H1 (cell line): ENCODE measurements around the gene TRIM60. TPM values are rescaled to one million over a fixed set of nuclear protein-coding genes. Genes with fewer than 3 reads are reported as not detected.

Source experiments
- CTCF ChIA-PET: fragments of 300-600 bp; sonication (Branson Sonifier 250); formaldehyde crosslinking; loops from one replicate; lab custom pipeline; 2021; ENCODE audit not compliant: partially characterized antibody; lab: Charles Lee
- POLR2A ChIA-PET: fragments of 300-600 bp; sonication (Branson Sonifier 250); formaldehyde crosslinking; loops from one replicate; lab custom pipeline; 2021; ENCODE audit warnings: inconsistent platforms; ENCODE audit not compliant: partially characterized antibody; lab: Charles Lee
- DNase-seq, 2 experiments: peaks; one replicate each; pipeline versions ENCODE4 v3.0.0 to v3.0.0-alpha.2; 2010 to 2022; ENCODE audit warnings: low spot score in 2 of 2, low read depth in 1 of 2, mixed read lengths in 1 of 2
- FAIRE-seq: peaks from 2 replicates; lab custom pipeline; 2011; peaks lifted over from hg19 to GRCh38; lab: Jason Lieb, UNC
- H2AFZ ChIP-seq: 2 replicates; pipeline ENCODE4 v1.8.1; 2012; ENCODE audit warnings: low read length, inconsistent platforms
- H2AK5ac ChIP-seq: 2 replicates; pipeline ENCODE4 v1.6.1; 2013; ENCODE audit warnings: low read depth, low read length
- H2BK120ac ChIP-seq: replicated peaks from 2 replicates; pipeline ENCODE3; 2013; ENCODE audit warnings: low read depth, low read length, inconsistent platforms
- H2BK12ac ChIP-seq: 2 replicates; pipeline ENCODE4 v1.6.1; 2013; ENCODE audit warnings: low read depth, low read length
- H2BK15ac ChIP-seq: 2 replicates; pipeline ENCODE4 v1.6.1; 2013; ENCODE audit warnings: low read length
- H2BK20ac ChIP-seq: 2 replicates; pipeline ENCODE4 v1.6.1; 2013; ENCODE audit warnings: low read length
- H2BK5ac ChIP-seq: 2 replicates; pipeline ENCODE4 v1.6.1; 2013; ENCODE audit warnings: low read depth, low read length
- H3K14ac ChIP-seq: 2 replicates; pipeline ENCODE4 v1.6.1; 2013; ENCODE audit warnings: inconsistent platforms; ENCODE audit not compliant: insufficient read length
- H3K18ac ChIP-seq: 2 replicates; pipeline ENCODE4 v1.6.1; 2013; ENCODE audit warnings: low read length; ENCODE audit errors: extremely low read depth
- H3K23ac ChIP-seq: 2 replicates; pipeline ENCODE4 v1.6.1; 2013; ENCODE audit warnings: inconsistent platforms; ENCODE audit not compliant: insufficient read length
- H3K23me2 ChIP-seq: 2 replicates; pipeline ENCODE4 v1.6.1; 2013; ENCODE audit warnings: low read depth, low read length
- H3K27ac ChIP-seq: 2 replicates; pipeline ENCODE4 v1.6.1; 2011; ENCODE audit warnings: low read depth, low read length, inconsistent platforms
- H3K27me3 ChIP-seq, 4 experiments: replicated peaks in 1 of 4; 1 replicate in 1 of 4; 2 replicates in 3 of 4; pipeline versions ENCODE4 v1.6.1 to v1.8.1; 2011 to 2013; ENCODE audit warnings: low read length in 3 of 4, mild to moderate bottlenecking in 3 of 4, inconsistent platforms in 2 of 4, mixed read lengths in 2 of 4, moderate library complexity in 1 of 4; ENCODE audit not compliant: control insufficient read depth in 3 of 4, insufficient read depth in 3 of 4; ENCODE audit errors: extremely low read depth in 1 of 4
- H3K36me3 ChIP-seq, 4 experiments: 2 replicates each; pipeline versions ENCODE4 v1.6.1 to v1.8.1; 2011 to 2013; ENCODE audit warnings: mild to moderate bottlenecking in 4 of 4, low read length in 3 of 4, moderate library complexity in 2 of 4, control low read depth in 1 of 4, inconsistent platforms in 1 of 4; ENCODE audit not compliant: insufficient read depth in 4 of 4, control insufficient read depth in 2 of 4
- H3K4ac ChIP-seq: replicated peaks from 2 replicates; pipeline ENCODE3; 2013; ENCODE audit warnings: low read length, low read depth, mixed read lengths, inconsistent platforms; ENCODE audit not compliant: insufficient read length
- H3K4me1 ChIP-seq, 4 experiments: replicated peaks in 1 of 4; 1 replicate in 1 of 4; 2 replicates in 3 of 4; pipeline versions ENCODE4 v1.6.1 to v1.8.1; 2011 to 2013; ENCODE audit warnings: low read length in 3 of 4, inconsistent platforms in 2 of 4, mixed read lengths in 1 of 4; ENCODE audit not compliant: insufficient read depth in 4 of 4, control insufficient read depth in 3 of 4
- H3K4me2 ChIP-seq, 2 experiments: 2 replicates each; pipeline versions ENCODE4 v1.6.1 to v1.8.1; 2011 to 2013; ENCODE audit warnings: low read depth in 2 of 2, low read length in 2 of 2, control low read depth in 1 of 2, inconsistent platforms in 1 of 2, mild to moderate bottlenecking in 1 of 2; ENCODE audit not compliant: insufficient read depth in 1 of 2
- H3K4me3 ChIP-seq, 4 experiments: fragments of 200-600, 300-600 bp in 1 of 4; sonication (generic), shearing (Covaris generic), sonication (Bioruptor Twin) in 1 of 4; 2 replicates each; pipeline versions ENCODE4 v1.5.1 to v1.8.1; 2011 to 2016; ENCODE audit warnings: low read length in 4 of 4, low read depth in 3 of 4, control low read depth in 2 of 4, inconsistent platforms in 2 of 4, mild to moderate bottlenecking in 2 of 4, mixed read lengths in 1 of 4, moderate library complexity in 1 of 4; ENCODE audit not compliant: insufficient read depth in 2 of 4; ENCODE audit errors: extremely low read depth in 1 of 4
- H3K56ac ChIP-seq: replicated peaks from 2 replicates; pipeline ENCODE3; 2013; ENCODE audit warnings: low read depth, mild to moderate bottlenecking, mixed read lengths, low read length, inconsistent platforms; ENCODE audit not compliant: insufficient read length
- H3K79me1 ChIP-seq: 2 replicates; pipeline ENCODE4 v1.6.1; 2013; ENCODE audit warnings: low read depth, low read length, control low read depth
- H3K79me2 ChIP-seq, 2 experiments: 2 replicates each; pipeline versions ENCODE4 v1.6.1 to v1.8.1; 2012 to 2013; ENCODE audit warnings: low read length in 2 of 2, mild to moderate bottlenecking in 2 of 2, inconsistent platforms in 1 of 2; ENCODE audit not compliant: insufficient read depth in 2 of 2, control insufficient read depth in 1 of 2
- H3K9ac ChIP-seq, 4 experiments: replicated peaks in 1 of 4; 1 replicate in 1 of 4; 2 replicates in 3 of 4; pipeline versions ENCODE4 v1.6.1 to v1.8.1; 2011 to 2013; ENCODE audit warnings: low read depth in 3 of 4, low read length in 3 of 4, control low read depth in 2 of 4, mild to moderate bottlenecking in 2 of 4, moderate library complexity in 2 of 4, inconsistent platforms in 1 of 4; ENCODE audit errors: extremely low read depth in 1 of 4
- H3K9me3 ChIP-seq, 2 experiments: 2 replicates each; pipeline versions ENCODE4 v1.6.1 to v1.8.1; 2012 to 2013; ENCODE audit warnings: mild to moderate bottlenecking in 2 of 2, moderate library complexity in 2 of 2, control low read depth in 1 of 2, inconsistent platforms in 1 of 2, low read depth in 1 of 2, low read length in 1 of 2, mixed read lengths in 1 of 2; ENCODE audit not compliant: insufficient read depth in 2 of 2
- H4K20me1 ChIP-seq, 2 experiments: replicated peaks in 1 of 2; 2 replicates each; pipeline versions ENCODE3 to v1.8.1; 2011 to 2013; ENCODE audit warnings: inconsistent platforms in 2 of 2, low read length in 2 of 2, mild to moderate bottlenecking in 1 of 2; ENCODE audit not compliant: insufficient read depth in 2 of 2, control insufficient read depth in 1 of 2
- H4K5ac ChIP-seq: 2 replicates; pipeline ENCODE4 v1.6.1; 2013; ENCODE audit warnings: low read length, low read depth, mixed read lengths, inconsistent platforms; ENCODE audit not compliant: insufficient read length
- H4K8ac ChIP-seq: 2 replicates; pipeline ENCODE4 v1.8.0; 2013; ENCODE audit warnings: mild to moderate bottlenecking, moderate library complexity, low read length, inconsistent platforms; ENCODE audit not compliant: insufficient read depth; ENCODE audit errors: extremely low read depth
- H4K91ac ChIP-seq: replicated peaks from 2 replicates; pipeline ENCODE3; 2013; ENCODE audit warnings: low read length, mixed read lengths, inconsistent platforms; ENCODE audit not compliant: insufficient read length
- JUN ChIP-seq: IDR thresholded peaks from 2 replicates; pipeline ENCODE4 v1.6.1; 2011; ENCODE audit warnings: low read depth, mild to moderate bottlenecking, improper control_type of control experiment, low read length
- KDM4A ChIP-seq: IDR thresholded peaks from one replicate; pipeline ENCODE4 v1.7.1; 2012; ENCODE audit warnings: low read depth, mild to moderate bottlenecking, moderate library complexity, low read length, inconsistent platforms; ENCODE audit not compliant: severe bottlenecking
- KDM5A ChIP-seq: fragments of 200-600 bp; IDR thresholded peaks from 2 replicates; pipeline ENCODE4 v1.7.1; 2012; ENCODE audit warnings: mild to moderate bottlenecking, low read length, inconsistent platforms, mixed read lengths
- MAFK ChIP-seq: IDR thresholded peaks from 2 replicates; pipeline ENCODE4 v1.6.1; 2012; ENCODE audit warnings: low read depth, mild to moderate bottlenecking, improper control_type of control experiment, low read length
- POLR2AphosphoS5 ChIP-seq: IDR thresholded peaks from 2 replicates; pipeline ENCODE4 v1.6.1; 2011; ENCODE audit warnings: low read depth, low read length
- POU5F1 ChIP-seq: IDR thresholded peaks from 2 replicates; pipeline ENCODE4 v1.6.1; 2011; ENCODE audit warnings: low read depth, mild to moderate bottlenecking, low read length, moderate library complexity
- RBBP5 ChIP-seq: IDR thresholded peaks from 2 replicates; pipeline ENCODE4 v1.7.1; 2012; ENCODE audit warnings: low read depth, mild to moderate bottlenecking, inconsistent platforms, low read length, moderate library complexity, borderline replicate concordance
- RNF2 ChIP-seq: fragments of 200-900, 300-1000 bp; sonication (generic); IDR thresholded peaks from 2 replicates; pipeline ENCODE4 v1.7.1; 2016; ENCODE audit warnings: borderline replicate concordance, low read depth, mild to moderate bottlenecking, antibody characterized with exemption, low read length; ENCODE audit not compliant: poor library complexity, severe bottlenecking; ENCODE audit errors: missing control alignments
- SAP30 ChIP-seq: fragments of 300-600 bp; sonication (generic); IDR thresholded peaks from 2 replicates; pipeline ENCODE4 v1.7.1; 2012; ENCODE audit warnings: low read length, moderate library complexity, mild to moderate bottlenecking, inconsistent platforms; ENCODE audit not compliant: insufficient read depth, insufficient replicate concordance
- SIN3A ChIP-seq, 2 experiments: IDR thresholded peaks in 1 of 2; conservative IDR thresholded peaks in 1 of 2; 2 replicates each; pipeline ENCODE4 v1.6.1; 2011 to 2012; ENCODE audit warnings: low read length in 2 of 2, improper control_type of control experiment in 1 of 2, low read depth in 1 of 2, mild to moderate bottlenecking in 1 of 2
- SRF ChIP-seq: IDR thresholded peaks from 2 replicates; pipeline ENCODE4 v1.6.1; 2011; ENCODE audit warnings: mild to moderate bottlenecking, low read depth, low read length, moderate library complexity
- TAF1 ChIP-seq: IDR thresholded peaks from 2 replicates; pipeline ENCODE4 v1.6.1; 2011; ENCODE audit warnings: mild to moderate bottlenecking, low read depth, low read length
- WGBS, 2 experiments: shearing (Covaris generic) in 1 of 2; methylation state at CpG; one replicate each; pipeline versions ENCODE4 v1.1.6 to v1.1.7; 2013 to 2015; ENCODE audit warnings: low lambda C conversion rate in 2 of 2, mixed read lengths in 2 of 2, inconsistent platforms in 1 of 2, low coverage in 1 of 2, missing lambda C conversion rate in 1 of 2; ENCODE audit not compliant: insufficient replicate concordance in 2 of 2, insufficient coverage in 1 of 2, insufficient read length in 1 of 2; ENCODE audit errors: extremely low coverage in 1 of 2, missing lambda C conversion rate in 1 of 2; 5-methylcytosine and 5-hydroxymethylcytosine counted together
- polyA plus RNA-seq, 7 experiments: library from polyadenylated mRNA; depleted of rRNA in 3 of 7; stranded (reverse) in 5 of 7; unstranded in 2 of 7; fragments of >200 nt in 5 of 7; fragments of 200-250 nt in 2 of 7; gene quantifications; 1 replicate in 5 of 7; 2 replicates in 1 of 7; 4 replicates in 1 of 7; pipeline versions ENCODE4 v1.2.1 to v1.2.3, GENCODE V29; 2011 to 2013; ENCODE audit warnings: missing spikeins in 2 of 7, mixed read lengths in 2 of 7
- total RNA-seq: library from RNA; stranded (reverse); fragmentation: NEBNext Ultra II Directional; extraction: Animal tissue kit (Norgen Biotek cat#: 25700); gene quantifications from 2 replicates; pipeline ENCODE4 v1.2.1, GENCODE V29; 2021
- TF ChIP-seq, protein P1 (sequence below): IDR thresholded peaks from 2 replicates; pipeline ENCODE4 v1.6.1; 2011; ENCODE audit warnings: low read depth, mild to moderate bottlenecking, low read length; ENCODE audit not compliant: insufficient read depth

TRIM60 gene
- total and polyA plus RNA-seq, 2 of the 8 experiments (the other 6 are each of a cell fraction or from before 2014, with no cell fraction given), result not detected

DNA sequence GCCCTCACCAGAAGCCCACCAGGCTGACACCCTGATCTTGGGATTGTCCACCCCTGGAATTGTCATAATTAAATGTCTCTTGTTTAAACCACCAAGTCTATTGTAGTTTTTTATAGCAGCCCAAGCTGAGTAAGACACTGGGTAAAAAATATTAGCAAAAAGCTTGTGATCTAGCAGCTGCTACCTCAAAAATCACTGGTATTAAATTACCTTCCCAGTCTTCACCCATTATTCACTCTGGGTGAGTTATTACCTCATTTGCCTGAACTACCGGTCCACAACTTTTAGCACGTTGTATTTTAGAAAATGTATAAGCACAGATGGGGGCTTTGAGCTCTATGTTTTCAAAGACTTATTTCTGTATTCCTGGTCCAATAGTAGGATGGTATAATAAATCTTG lies 42.3 kb upstream of the TRIM60 start:
- no peak overlapping the region for H2BK120ac ChIP-seq
- no peak overlapping the region for H2BK15ac ChIP-seq
- H3K27ac ChIP-seq, result no peak overlapping the region
- H3K36me3 ChIP-seq, result no peaks in the 10 kb centered on the region
- no peak overlapping the region for H3K23ac ChIP-seq
- no peak overlapping the region for H4K91ac ChIP-seq
- no peak overlapping the region for H3K4ac ChIP-seq
- H3K23me2 ChIP-seq, result no peaks in the 10 kb centered on the region
- no peaks in the 10 kb centered on the region for H3K27me3 ChIP-seq
- H2AFZ ChIP-seq, result no peak overlapping the region
- H4K8ac ChIP-seq, result no peak overlapping the region
- H2BK12ac ChIP-seq, result no peak overlapping the region
- H4K5ac ChIP-seq, result no peak overlapping the region
- H3K79me2 ChIP-seq, result no peaks in the 10 kb centered on the region
- no peak overlapping the region for H2BK20ac ChIP-seq
- H3K56ac ChIP-seq, result no peak overlapping the region
- H4K20me1 ChIP-seq, result no peaks in the 10 kb centered on the region
- no peak overlapping the region for H2BK5ac ChIP-seq
- no peaks in the 10 kb centered on the region for H3K9me3 ChIP-seq
- DNase-seq, result no peak
- H3K14ac ChIP-seq, result no peak overlapping the region
- WGBS, 2 experiments, result 86% methylated on average over 2 of the region's 2 CpGs; no CpG with 5 or more reads in 1 of the 2 experiments
- ChIA-PET CTCF (interaction anchor here (0.9 to 1.4 kb wide), 6 partner anchors 9 to 1435 kb away, joined by 3 to 5 read pairs (median 3); no protein-coding TSS in a partner anchor), POLR2A (no interaction called here)
- no peak overlapping the region for H3K4me2 ChIP-seq
- H3K4me1 ChIP-seq, result no peaks in the 10 kb centered on the region
- no peak overlapping the region for H3K4me3 ChIP-seq
- no peak for FAIRE-seq
- H3K18ac ChIP-seq, result no peak overlapping the region
- no peak overlapping the region for H2AK5ac ChIP-seq
- H3K79me1 ChIP-seq, result no peaks in the 10 kb centered on the region
- H3K9ac ChIP-seq, result no peak overlapping the region
- TF ChIP-seq KDM5A, result no peak
- no peak for TF ChIP-seq SIN3A (conservative IDR thresholded peaks at IDR 0.05 in 1 of 2, IDR thresholded peaks at IDR 0.05 in 1 of 2; ENCODE audit: low read depth in 1 of 2, low read length in 2 of 2)
- TF ChIP-seq POLR2AphosphoS5, result no peak
- TF ChIP-seq RNF2, result no peak
- no peak for TF ChIP-seq SRF
- TF ChIP-seq, protein P1, sequence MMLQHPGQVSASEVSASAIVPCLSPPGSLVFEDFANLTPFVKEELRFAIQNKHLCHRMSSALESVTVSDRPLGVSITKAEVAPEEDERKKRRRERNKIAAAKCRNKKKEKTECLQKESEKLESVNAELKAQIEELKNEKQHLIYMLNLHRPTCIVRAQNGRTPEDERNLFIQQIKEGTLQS, result no peak
- no peak for TF ChIP-seq POU5F1
- no peak for TF ChIP-seq MAFK
- no peak for TF ChIP-seq SAP30
- no peak for TF ChIP-seq TAF1
- no peak for TF ChIP-seq RBBP5
- no peak for TF ChIP-seq JUN
- no peak for TF ChIP-seq KDM4A
